Endothelial cell of umbilical vein (primary cell): ENCODE measurements around the gene TRIM37. TPM values are rescaled to one million over a fixed set of nuclear protein-coding genes. Genes with fewer than 3 reads are reported as not detected.

Experiments
- BruUV-seq: library from RNA; stranded (reverse); fragments of 400-500 nt; replicated peaks from 2 replicates; lab custom pipeline; 2021; lab: Mats Ljungman, UMichigan
- CTCF ChIA-PET: fragments of 300-600, 350-600 bp; sonication (Branson Sonifier 250); formaldehyde crosslinking; loops from one replicate; lab custom pipeline; 2021; ENCODE audit warnings: antibody characterized with exemption, inconsistent platforms; lab: Charles Lee
- POLR2A ChIA-PET: fragments of 300-600, 350-600 bp; sonication (Branson Sonifier 250); formaldehyde crosslinking; loops from one replicate; lab custom pipeline; 2021; ENCODE audit warnings: antibody characterized with exemption, inconsistent platforms; lab: Charles Lee
- DNase-seq: peaks from one replicate; pipeline ENCODE4 v3.0.0-alpha.2; 2011; ENCODE audit warnings: low read depth, low spot score
- FAIRE-seq: peaks from 2 replicates; lab custom pipeline; 2011; peaks lifted over from hg19 to GRCh38; lab: Jason Lieb, UNC
- H2AFZ ChIP-seq: 2 replicates; pipeline ENCODE4 v1.6.0; 2012; ENCODE audit warnings: low read depth, low read length, control low read depth, inconsistent platforms
- H3K27ac ChIP-seq: 2 replicates; pipeline ENCODE4 v1.5.1; 2011; ENCODE audit warnings: low read depth, mild to moderate bottlenecking, control low read depth, low read length, moderate library complexity; ENCODE audit not compliant: insufficient read depth
- H3K27me3 ChIP-seq, 2 experiments: 2 replicates each; pipeline versions ENCODE4 v1.6.0 to v1.6.1; 2011; ENCODE audit warnings: low read length in 2 of 2, mixed read lengths in 1 of 2; ENCODE audit not compliant: control insufficient read depth in 2 of 2, insufficient read depth in 2 of 2
- H3K36me3 ChIP-seq, 2 experiments: 2 replicates in 1 of 2; 3 replicates in 1 of 2; pipeline ENCODE4 v1.5.1; 2011; ENCODE audit warnings: low read length in 2 of 2, mild to moderate bottlenecking in 1 of 2, moderate library complexity in 1 of 2; ENCODE audit not compliant: control insufficient read depth in 2 of 2, insufficient read depth in 2 of 2; ENCODE audit errors: extremely low read depth in 1 of 2
- H3K4me1 ChIP-seq: 3 replicates; pipeline ENCODE4 v1.5.1; 2011; ENCODE audit warnings: mild to moderate bottlenecking, low read length; ENCODE audit not compliant: control insufficient read depth, insufficient read depth; ENCODE audit errors: extremely low read depth
- H3K4me2 ChIP-seq: 2 replicates; pipeline ENCODE4 v1.6.1; 2011; ENCODE audit warnings: low read length, control low read depth, mixed read lengths; ENCODE audit not compliant: insufficient read depth
- H3K4me3 ChIP-seq, 3 experiments: fragments of 200-600 bp in 1 of 3; sonication (generic), shearing (Covaris generic) in 1 of 3; replicated peaks in 1 of 3; 2 replicates each; pipeline ENCODE4 v1.5.1; 2011 to 2016; ENCODE audit warnings: control low read depth in 3 of 3, low read length in 3 of 3, mild to moderate bottlenecking in 2 of 3, inconsistent platforms in 1 of 3, low read depth in 1 of 3, moderate library complexity in 1 of 3; ENCODE audit not compliant: insufficient read depth in 1 of 3
- H3K79me2 ChIP-seq: 2 replicates; pipeline ENCODE4 v1.6.0; 2012; ENCODE audit warnings: low read length, inconsistent platforms; ENCODE audit not compliant: control insufficient read depth, insufficient read depth
- H3K9ac ChIP-seq: replicated peaks from 2 replicates; pipeline ENCODE3; 2011; ENCODE audit warnings: low read length, control low read depth; ENCODE audit not compliant: insufficient read depth; ENCODE audit errors: extremely low read depth
- H3K9me1 ChIP-seq: replicated peaks from 3 replicates; pipeline ENCODE4 v1.6.0; 2011; ENCODE audit warnings: mild to moderate bottlenecking, low read length; ENCODE audit not compliant: control insufficient read depth, insufficient read depth; ENCODE audit errors: extremely low read depth
- H3K9me3 ChIP-seq: replicated peaks from 2 replicates; pipeline ENCODE4 v1.5.1; 2012; ENCODE audit warnings: low read length, inconsistent platforms; ENCODE audit not compliant: control insufficient read depth, insufficient read depth
- H4K20me1 ChIP-seq: replicated peaks from 2 replicates; pipeline ENCODE3; 2011; ENCODE audit warnings: mild to moderate bottlenecking, low read length; ENCODE audit not compliant: control insufficient read depth, insufficient read depth; ENCODE audit errors: extremely low read depth
- EZH2 ChIP-seq: IDR thresholded peaks from 2 replicates; pipeline ENCODE4 v1.6.1; 2012; ENCODE audit warnings: borderline replicate concordance, low read depth, mild to moderate bottlenecking, moderate library complexity, low read length, inconsistent platforms; ENCODE audit not compliant: severe bottlenecking
- FOS ChIP-seq: IDR thresholded peaks from 2 replicates; pipeline ENCODE4 v1.6.1; 2011; ENCODE audit warnings: mild to moderate bottlenecking, low read length, moderate library complexity, borderline replicate concordance; ENCODE audit not compliant: insufficient read depth
- GATA2 ChIP-seq: IDR thresholded peaks from 2 replicates; pipeline ENCODE4 v1.7.0; 2011; ENCODE audit warnings: low read depth, mild to moderate bottlenecking, moderate library complexity, mixed read lengths, low read length; ENCODE audit not compliant: insufficient read length, insufficient read depth
- JUN ChIP-seq: IDR thresholded peaks from 2 replicates; pipeline ENCODE4 v1.6.1; 2011; ENCODE audit warnings: borderline replicate concordance, low read depth; ENCODE audit not compliant: insufficient read length, insufficient read depth
- MYC ChIP-seq: IDR thresholded peaks from one replicate; pipeline ENCODE4 v1.6.1; 2011; ENCODE audit warnings: mild to moderate bottlenecking, low read depth, low read length
- POLR2A ChIP-seq: IDR thresholded peaks from 2 replicates; pipeline ENCODE4 v1.6.1; 2012; ENCODE audit warnings: low read depth, mild to moderate bottlenecking, control low read depth, low read length
- POLR2AphosphoS5 ChIP-seq: IDR thresholded peaks from 2 replicates; pipeline ENCODE4 v1.6.1; 2012; ENCODE audit warnings: low read depth, mild to moderate bottlenecking, control low read depth, low read length, moderate library complexity; ENCODE audit not compliant: insufficient read depth
- dilution Hi-C: fragments of 300-500 bp; cut with MboI; formaldehyde crosslinking; loops from one replicate; pipeline ENCODE4 v1.15.0; 2019; ENCODE audit warnings: low sequenced_read_pairs; ENCODE audit not compliant: extremely low pct_ligation_motif_present
- intact Hi-C: fragments of 100-400 bp; cut with micrococcal nuclease; formaldehyde crosslinking; loops from one replicate; pipeline ENCODE4 v1.10.0; 2022
- polyA plus RNA-seq, 4 experiments: library from polyadenylated mRNA; depleted of rRNA in 3 of 4; stranded (reverse) in 3 of 4; unstranded in 1 of 4; fragments of >200 nt; gene quantifications; 2 replicates each; pipeline versions ENCODE4 v1.2.1 to v1.2.3, GENCODE V29; 2011 to 2012; ENCODE audit warnings: missing spikeins in 1 of 4
- total RNA-seq: library from RNA; stranded (reverse); gene quantifications from 2 replicates; pipeline ENCODE4 v1.2.3, GENCODE V29; 2021
- TF ChIP-seq, protein P1 (sequence below): IDR thresholded peaks from 2 replicates; pipeline ENCODE4 v1.6.1; 2011; ENCODE audit not compliant: insufficient read depth, insufficient read length
- TF ChIP-seq, protein P2 (sequence below), 2 donors: IDR thresholded peaks; 1 replicate in 1 of 2; 2 replicates in 1 of 2; pipeline ENCODE4 v1.5.1; 2011; ENCODE audit warnings: low read length in 2 of 2, mild to moderate bottlenecking in 2 of 2, moderate library complexity in 2 of 2, control low read depth in 1 of 2, inconsistent platforms in 1 of 2, low read depth in 1 of 2; ENCODE audit not compliant: insufficient read depth in 1 of 2; ENCODE audit errors: extremely low read depth in 1 of 2

The TRIM37 gene
- total and polyA plus RNA-seq, 2 donors (not counting 3 experiments of a cell fraction or from before 2014, with no cell fraction given) = 18.8 to 41.9 TPM

GRCh38 chr17:59030811-59031210 lies 75.9 kb downstream of the TRIM37 start:
- no peak overlapping the region for H3K4me2 ChIP-seq
- peaks cover 4 to 5% of the 10 kb centered on the region in 2 experiments for H3K36me3 ChIP-seq
- dilution Hi-C loops = no loop called here
- FAIRE-seq (no peak), DNase-seq (no peak)
- H3K4me1 ChIP-seq = no peaks in the 10 kb centered on the region
- no TSS peak for BruUV-seq
- TF ChIP-seq MYC (no peak), JUN (no peak), FOS (no peak), POLR2A (no peak), EZH2 (no peak), GATA2 (no peak), POLR2AphosphoS5 (no peak)
- TF ChIP-seq, protein P1, sequence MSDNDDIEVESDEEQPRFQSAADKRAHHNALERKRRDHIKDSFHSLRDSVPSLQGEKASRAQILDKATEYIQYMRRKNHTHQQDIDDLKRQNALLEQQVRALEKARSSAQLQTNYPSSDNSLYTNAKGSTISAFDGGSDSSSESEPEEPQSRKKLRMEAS = no peak
- TF ChIP-seq, protein P2, sequence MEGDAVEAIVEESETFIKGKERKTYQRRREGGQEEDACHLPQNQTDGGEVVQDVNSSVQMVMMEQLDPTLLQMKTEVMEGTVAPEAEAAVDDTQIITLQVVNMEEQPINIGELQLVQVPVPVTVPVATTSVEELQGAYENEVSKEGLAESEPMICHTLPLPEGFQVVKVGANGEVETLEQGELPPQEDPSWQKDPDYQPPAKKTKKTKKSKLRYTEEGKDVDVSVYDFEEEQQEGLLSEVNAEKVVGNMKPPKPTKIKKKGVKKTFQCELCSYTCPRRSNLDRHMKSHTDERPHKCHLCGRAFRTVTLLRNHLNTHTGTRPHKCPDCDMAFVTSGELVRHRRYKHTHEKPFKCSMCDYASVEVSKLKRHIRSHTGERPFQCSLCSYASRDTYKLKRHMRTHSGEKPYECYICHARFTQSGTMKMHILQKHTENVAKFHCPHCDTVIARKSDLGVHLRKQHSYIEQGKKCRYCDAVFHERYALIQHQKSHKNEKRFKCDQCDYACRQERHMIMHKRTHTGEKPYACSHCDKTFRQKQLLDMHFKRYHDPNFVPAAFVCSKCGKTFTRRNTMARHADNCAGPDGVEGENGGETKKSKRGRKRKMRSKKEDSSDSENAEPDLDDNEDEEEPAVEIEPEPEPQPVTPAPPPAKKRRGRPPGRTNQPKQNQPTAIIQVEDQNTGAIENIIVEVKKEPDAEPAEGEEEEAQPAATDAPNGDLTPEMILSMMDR (IDR thresholded peaks at IDR 0.05; ENCODE audit: extremely low read depth in 1 of 2, insufficient read depth in 1 of 2, low read depth in 1 of 2, low read length in 2 of 2) = no peak
- intact Hi-C loops = no loop called here
- H3K4me3 ChIP-seq = no peak overlapping the region
- no peak overlapping the region for H3K9ac ChIP-seq
- H2AFZ ChIP-seq = no peak overlapping the region
- H3K9me1 ChIP-seq = no peaks in the 10 kb centered on the region
- POLR2A ChIA-PET = no interaction called here
- CTCF ChIA-PET = interaction anchor here (1.0 to 1.1 kb wide), 2 partner anchors 9 to 14 kb away, joined by 3 read pairs; no protein-coding TSS in a partner anchor
- no peaks in the 10 kb centered on the region for H3K79me2 ChIP-seq
- no peaks in the 10 kb centered on the region for H3K9me3 ChIP-seq
- no peaks in the 10 kb centered on the region for H3K27me3 ChIP-seq
- no peaks in the 10 kb centered on the region for H4K20me1 ChIP-seq
- no peak overlapping the region for H3K27ac ChIP-seq
